Hematopoietic multipotent progenitor cell treated with erythropoietin and hydrocortisone succinate and interleukin-3 and kit ligand, for 4 days (in vitro differentiated cells): ENCODE data around the gene PHF12.
"Not testable (repeated sequence)": the region's sequence is repeated elsewhere in the genome, so short reads cannot be mapped to it uniquely, and the experiment has no call there.

Source experiments
- DNase-seq: peaks from one replicate; pipeline ENCODE4 v3.0.0-alpha.2; 2015

The PHF12 gene

DNA sequence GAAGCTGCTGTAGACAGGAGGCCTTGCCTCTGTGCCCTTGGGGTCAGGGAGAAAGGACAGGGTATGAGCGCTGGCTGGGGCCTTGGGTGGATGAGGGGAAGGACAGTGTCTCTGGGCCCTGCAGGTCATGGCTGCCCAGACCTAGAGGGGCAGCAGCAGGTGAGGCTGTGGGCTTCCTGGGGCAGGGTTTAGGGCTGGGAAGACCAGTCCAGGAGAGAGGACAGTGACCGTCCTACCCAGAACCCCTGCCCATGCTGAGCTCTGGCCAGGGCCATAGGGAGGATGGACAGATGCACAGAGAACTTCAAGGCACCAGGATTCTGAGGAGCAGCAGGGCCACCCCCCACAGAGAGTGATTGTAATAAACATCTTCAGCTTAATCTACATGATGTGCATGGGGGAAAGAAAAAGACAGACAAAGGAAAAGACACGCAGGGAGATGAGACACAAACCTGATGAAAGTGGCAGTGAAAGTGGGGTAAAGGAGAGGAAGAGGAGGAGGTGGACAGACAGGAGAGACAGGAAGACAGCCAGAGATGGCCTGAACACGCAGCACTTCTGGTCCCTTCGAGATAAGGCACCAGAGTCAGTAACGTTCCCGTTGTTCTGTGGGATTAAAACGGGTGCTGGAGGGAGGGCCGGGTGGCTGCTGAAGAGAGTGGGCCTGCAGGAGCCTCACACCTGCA lies 71.3 kb downstream of the PHF12 start:
- DNase-seq, result peak; percentile 31

DNA sequence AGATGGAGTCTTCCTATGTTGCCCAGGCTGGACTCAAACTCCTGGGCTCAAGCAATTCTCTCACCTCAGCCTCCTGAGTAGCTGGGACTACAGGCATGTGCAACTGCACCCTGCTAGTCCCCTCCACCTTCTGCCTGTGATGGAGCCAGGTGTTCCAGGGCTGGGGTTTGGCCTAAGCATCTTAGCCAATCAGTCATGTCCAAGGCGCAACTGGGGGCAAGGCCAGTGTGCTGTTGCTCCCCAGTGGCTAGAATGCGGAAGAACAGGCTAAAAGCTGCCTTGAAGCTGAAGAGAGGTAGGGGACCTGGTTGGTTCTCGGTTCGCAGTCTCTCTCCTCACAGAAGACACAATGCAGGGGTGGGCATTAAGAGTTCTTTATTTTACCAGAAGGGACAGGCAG lies 72.3 kb downstream of the PHF12 start:
- DNase-seq, result peak; percentile 73

DNA sequence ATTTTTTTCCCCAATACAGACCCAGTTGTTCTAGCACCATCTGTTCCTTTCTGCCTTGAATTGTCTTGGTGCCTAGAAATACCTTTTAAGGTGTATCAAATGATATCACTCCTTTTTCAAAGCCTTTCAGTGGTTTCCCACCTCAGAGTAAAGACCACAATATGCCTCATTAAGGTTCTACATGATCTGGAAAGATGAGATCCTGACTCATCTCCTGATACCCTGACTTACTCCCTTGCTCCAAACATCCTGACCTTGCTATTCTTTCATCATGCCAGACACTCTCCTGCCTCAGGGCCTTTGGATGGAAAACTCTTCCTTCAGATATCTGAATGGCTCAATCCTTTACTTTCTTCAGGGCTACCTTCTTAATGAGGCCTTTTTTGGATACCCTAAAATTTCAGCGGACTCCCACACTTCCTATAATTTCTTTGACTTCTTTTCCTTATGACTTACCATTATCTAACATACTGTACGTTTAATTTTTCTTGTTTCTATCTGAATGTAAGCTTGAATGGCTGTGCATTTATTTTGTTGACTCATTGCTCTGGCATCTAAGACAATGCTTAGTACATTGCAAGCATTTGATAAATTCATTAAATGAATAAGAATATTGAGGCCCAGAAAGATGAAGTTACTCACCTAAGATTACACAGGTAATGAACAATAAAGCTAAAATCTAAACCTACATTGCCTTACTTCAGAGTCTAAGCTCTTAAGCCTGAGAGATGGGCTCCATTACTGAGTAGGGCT lies 73.0 kb downstream of the PHF12 start:
- DNase-seq, result no peak

DNA sequence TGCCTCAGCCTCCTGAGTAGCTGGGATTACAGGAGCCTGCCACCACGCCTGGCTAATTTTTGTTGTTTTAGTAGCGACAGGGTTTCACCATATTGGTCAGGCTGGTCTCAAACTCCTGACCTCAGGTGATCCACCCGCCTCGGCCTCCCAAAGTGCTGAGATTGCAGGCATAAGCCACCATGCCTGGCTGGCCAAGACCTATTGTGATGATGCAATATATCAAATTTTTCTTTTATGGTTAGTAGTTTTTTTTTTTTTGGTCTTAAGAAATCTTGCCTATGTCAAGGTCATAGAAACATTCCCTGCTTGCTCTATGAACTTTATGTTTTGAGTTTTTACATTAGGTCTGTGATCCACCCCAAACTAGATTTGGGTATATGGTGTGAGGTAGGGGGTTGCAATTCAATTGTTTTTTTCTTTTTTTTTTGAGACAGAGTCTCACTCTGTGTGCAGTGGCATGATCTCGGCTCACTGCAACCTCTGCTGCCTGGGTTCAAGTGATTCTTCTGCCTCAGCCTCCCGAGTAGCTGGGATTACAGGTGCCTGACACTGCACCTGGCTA lies 74.1 kb downstream of the PHF12 start:
- DNase-seq, result not testable (repeated sequence)

DNA sequence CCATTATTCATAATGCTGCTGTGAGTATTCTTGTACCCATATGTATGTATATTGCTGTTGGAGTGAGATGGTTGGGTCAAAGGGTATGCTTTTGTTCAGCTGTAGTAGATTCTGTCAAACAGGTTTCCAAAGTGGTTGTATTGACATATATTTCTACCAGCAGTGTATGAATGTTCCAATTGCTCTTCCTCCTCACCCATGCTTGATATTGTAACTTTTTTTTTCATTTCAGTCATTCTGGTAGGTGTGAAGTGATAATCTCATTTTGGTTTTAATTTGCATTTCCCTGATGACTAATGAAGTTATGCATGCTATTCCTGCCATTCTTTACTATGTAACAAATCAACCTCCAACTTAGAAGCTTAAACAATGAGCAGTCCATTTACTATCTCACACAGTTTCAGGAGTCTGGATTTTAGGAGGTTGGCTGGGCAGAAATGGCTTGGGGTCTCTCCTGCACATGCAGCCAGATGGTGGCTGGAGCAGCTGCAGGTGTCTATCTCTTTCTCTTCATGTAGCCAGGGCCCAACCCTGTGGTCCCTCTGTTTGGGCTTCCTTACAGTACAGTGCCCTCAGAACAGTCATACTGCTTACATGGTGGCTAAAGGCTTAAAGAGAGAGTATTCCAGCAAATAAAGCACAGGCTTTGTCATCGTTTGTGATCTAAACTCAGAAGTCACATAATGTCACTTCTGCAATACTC lies 75.3 kb downstream of the PHF12 start:
- DNase-seq, result peak; percentile 53

DNA sequence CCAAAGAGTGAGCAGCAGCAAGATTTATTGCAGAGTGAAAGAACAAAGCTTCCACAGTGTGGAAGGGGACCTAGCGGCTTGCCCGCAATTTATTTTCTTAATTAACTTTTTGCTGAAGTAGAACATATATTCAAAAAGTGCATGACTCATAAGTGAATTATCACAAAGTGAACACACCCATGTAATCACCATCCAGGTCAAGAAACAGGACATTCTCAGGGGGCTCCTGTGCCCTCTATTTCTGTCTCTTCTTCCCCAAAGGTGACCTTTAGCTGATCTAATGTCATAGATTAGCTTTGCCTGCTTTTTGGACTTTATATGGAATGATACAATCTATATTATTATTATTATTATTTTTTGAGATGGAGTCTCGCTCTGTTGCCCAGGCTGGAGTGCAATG lies 76.6 kb downstream of the PHF12 start:
- DNase-seq, result peak; percentile 34

DNA sequence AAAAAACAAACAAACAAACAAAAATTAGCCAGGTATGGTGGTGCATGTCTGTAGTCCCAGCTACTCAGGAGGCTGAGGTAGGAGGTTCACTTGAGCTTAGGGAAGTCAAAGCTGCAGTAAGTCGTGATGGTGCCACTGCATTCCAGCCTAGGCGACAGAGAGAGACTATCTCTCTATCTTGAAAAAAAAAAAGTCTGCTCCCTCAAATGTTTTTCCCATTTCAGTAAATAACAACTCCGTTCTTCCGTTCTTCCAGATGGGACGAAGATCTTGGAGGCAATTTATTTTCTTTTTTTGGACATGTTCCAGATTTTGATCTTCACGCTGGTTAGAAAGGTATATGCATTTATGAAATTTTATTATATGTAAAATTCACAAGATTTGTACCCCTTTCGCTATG lies 77.5 kb downstream of the PHF12 start:
- no peak for DNase-seq

DNA sequence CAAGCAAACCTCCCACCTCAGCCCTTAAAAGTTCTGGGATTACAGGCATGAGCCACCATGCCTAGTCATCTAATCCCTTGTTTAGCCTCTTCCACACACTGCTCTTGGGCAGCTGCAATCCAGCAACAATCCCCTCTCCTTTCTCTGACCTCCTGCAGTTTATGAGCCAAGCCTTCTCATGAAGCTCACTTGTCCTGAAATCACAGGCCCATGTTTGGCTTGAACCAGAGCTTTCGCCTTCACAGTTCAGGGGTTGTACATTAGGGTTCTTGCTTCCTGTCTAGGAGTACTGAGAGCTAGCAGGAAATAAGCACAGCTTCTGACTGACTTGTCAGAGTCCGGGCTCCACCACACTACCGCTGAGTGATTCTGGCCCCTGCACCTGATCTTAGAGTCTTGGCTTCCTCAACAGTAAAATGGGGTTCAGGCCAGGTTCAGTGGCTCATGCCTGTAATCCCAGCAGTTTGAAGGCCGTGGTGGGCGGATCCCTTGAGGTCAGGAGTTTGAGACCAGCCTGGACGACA lies 80.2 kb downstream of the PHF12 start:
- DNase-seq, result peak; percentile 52

DNA sequence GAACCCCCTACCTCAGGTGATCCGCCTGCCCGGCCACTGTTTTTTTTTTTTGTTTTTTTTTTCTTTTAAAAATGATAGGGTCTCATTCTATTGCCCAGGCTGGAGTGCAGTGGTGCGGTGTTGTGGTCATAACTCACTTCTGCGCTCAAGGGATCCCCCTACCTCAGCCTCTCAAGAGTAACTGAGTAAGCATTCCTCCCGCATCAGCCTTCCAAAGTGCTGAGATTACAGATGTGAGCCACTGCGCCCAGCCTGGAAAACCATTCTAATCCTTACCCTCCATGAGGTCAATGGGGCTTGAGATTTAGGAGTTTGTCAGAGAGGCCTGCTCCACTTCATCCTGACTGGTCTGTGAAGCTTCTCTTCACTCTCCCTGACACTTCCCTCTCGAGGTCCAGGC lies 84.0 kb downstream of the PHF12 start:
- no peak for DNase-seq

DNA sequence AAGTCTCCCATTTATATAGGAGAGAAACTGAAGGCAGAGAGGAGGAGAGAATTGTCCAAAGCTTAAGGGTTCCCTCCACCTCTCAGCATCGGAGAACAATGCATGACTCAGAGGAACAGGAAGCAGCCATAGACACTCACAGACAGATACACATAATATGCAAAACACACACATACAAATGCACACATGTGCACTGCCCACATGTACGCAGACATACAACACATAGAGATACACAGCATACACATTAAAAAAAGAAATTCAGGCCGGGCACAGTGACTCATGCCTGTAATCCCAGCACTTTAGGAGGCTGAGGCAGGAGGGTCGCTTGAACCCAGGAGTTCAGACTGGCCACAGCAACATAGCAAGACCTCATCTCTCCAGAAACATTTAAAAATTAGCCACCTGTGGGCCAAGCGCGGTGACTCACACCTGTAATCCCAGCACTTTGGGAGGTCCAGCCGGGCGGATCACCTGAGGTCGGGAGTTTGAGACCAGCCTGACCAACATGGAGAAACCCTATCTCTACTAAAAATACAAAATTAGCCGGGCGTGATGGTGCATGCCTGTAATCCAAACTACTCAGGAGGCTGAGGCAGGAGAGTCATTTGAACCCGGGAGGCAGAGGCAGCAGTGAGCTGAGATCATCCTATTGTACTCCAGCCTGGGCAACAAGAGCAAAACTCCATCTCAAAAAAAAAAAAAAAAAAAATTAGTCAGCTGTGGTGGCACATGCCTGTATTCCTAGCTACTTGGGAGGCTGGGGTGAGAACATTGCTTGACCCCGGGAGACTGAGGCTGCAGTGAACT lies 85.2 kb downstream of the PHF12 start:
- peak; percentile 81 for DNase-seq

DNA sequence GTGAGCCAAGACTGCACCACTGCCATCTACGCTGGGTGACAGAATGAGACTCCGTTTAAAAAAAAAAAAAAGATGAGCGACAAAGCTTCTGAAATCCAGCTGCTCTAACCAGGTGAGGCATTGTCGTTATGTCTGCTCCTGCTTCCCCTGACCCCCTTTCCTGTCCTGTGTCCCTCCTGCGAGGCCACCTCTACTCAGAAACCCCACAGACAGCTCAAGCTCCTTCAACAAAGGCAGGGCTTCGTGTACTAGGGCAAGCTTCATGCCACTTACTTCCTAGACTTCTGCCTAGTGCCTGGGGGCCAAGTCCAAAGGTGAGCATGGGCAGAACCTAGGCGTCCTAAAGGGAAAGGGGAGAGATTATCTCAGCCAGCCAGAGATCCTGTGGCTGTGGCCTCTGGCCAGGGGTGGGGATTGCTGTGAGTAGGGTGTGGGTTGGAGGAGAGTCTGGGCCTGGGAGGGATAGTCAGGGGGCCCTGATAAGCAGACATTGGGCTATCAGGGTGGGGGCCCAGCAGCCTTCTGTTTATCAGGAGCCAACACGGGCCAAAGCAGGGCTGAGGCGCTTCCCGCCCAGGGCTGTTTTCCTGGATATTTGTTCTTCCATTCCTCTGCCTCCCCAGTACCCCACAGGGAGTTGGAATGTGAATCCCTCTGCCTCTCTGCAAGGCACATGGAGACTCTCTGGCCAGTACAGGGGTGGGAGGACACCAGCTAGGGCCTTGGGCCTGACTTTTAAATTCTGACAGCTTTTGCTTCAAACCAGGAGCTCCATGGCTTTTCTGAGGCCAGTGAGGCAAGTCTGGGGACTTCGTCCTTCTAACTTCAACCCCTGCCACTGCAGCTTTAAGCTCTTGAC lies 86.1 kb downstream of the PHF12 start:
- peak; percentile 98 for DNase-seq

DNA sequence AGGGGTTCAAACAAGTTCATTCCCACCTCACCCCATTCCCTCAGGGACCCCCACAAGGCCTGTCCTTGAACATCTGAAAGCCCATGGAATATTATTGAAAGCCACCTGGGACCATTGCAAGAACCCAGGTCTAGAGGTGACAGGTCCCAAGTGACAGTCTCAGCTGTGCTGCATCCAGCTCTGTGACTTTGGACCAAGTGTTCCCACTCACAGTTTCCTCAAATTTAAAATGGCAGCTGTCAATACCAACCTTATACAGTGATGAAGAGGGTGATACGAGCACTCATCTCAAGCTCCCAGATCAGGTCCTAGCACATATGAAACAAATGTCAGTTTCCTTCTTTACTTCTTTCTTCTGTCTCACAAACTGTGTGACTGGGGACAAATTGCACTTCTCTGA lies 87.4 kb downstream of the PHF12 start:
- no peak for DNase-seq

DNA sequence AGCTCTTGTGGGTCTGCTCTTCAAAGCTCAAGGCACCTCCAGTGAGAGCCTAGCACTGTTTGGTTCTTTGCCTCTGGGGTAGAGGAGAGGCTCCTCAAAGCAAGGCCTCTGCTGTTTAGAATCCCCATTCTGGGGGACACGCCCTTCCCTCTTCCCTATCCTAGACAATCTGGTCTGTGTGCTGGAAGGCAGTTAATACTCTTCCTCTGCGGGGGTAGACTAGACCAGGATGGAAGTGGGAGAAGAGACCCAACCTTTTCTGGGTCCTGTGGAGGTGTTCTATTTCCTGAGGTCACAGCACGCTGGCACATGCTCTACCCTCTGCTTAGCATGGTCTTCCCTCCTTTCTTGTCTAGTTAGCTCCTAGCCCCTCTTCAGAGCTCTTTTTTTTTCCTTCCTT lies 88.8 kb downstream of the PHF12 start:
- DNase-seq, result no peak

DNA sequence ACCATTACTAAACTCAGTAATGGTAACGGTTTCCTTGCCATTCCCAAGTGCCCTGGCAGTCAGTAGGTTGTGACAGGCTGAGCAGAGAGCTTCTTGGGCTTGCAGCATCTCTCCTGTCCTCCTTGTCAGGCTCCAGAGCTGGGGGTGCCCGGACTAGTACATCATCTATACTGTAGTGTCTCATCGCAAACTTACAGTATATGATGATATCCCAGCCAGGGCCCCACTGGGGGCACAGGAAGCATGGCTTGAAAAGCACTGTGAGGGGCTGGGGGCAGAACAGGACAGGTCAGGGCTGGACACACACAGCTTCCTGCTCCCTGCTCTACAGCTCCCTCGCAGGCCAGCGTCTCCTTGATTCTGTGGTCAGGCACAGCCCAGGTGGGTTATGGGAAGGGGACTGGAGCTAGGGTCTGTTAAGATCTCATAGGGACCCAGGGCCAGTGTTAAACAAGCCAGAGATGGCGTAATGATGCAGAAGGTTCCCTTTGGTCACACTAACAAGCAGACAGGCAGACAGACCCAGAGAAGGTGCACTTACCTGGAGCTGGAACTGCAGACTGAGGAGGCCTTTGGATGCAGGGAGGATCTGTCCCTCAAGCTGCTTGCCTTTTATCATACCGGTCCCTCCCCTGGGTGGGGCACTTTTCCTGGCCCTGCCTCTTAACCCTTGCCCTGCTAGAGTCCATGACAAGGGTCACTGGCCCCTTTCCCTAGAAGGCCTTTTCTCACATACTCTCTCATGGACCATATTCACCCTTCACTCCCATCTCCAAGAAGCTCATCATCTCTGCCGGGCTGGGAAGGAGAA lies 89.7 kb downstream of the PHF12 start:
- peak; percentile 84 for DNase-seq

DNA sequence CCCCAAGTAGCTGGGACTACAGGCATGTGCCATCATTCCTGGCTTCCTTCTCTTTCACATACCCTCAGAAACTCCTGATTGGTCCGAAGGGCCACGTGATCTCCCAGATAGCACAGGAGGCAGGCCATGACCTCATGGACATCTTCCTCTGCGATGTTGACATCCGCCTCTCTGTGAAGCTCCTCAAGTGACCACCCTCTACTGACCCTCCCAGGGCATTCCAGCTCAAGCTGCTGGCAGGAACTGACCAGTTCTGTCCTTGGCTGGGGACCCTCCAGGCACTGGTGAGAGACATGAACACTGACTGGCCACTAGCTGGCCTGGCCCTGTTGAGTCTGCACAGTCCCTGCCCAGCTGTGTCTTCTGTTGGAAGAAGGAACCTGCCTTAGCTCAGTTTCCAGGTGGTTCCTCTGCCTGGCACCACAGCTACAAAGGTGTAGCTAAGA lies 90.9 kb downstream of the PHF12 start:
- DNase-seq, result no peak

DNA sequence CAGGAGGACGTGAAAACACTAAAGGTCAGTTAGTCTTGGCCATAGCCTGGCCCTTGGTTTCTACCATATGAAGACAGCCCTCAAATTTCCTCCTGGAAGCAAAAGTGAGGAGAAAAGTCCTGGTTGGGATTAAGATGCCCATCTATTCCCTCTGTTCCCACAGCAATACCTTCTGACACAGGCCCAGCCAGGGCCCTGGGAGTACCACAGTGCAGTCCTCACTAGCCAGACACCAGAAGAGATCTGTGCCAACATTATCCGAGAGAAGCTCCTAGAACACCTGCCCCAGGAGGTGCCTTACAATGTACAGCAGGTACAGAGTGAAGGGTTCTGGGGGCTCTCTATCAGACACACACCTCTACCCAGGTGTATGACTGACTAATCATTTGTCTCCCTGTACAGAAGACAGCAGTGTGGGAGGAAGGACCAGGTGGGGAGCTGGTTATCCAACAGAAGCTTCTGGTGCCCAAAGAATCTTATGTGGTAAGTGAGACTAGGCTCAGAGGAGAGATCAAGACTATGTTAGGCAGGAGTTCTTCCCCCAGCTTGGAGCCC lies 92.4 kb downstream of the PHF12 start:
- DNase-seq, result no peak

DNA sequence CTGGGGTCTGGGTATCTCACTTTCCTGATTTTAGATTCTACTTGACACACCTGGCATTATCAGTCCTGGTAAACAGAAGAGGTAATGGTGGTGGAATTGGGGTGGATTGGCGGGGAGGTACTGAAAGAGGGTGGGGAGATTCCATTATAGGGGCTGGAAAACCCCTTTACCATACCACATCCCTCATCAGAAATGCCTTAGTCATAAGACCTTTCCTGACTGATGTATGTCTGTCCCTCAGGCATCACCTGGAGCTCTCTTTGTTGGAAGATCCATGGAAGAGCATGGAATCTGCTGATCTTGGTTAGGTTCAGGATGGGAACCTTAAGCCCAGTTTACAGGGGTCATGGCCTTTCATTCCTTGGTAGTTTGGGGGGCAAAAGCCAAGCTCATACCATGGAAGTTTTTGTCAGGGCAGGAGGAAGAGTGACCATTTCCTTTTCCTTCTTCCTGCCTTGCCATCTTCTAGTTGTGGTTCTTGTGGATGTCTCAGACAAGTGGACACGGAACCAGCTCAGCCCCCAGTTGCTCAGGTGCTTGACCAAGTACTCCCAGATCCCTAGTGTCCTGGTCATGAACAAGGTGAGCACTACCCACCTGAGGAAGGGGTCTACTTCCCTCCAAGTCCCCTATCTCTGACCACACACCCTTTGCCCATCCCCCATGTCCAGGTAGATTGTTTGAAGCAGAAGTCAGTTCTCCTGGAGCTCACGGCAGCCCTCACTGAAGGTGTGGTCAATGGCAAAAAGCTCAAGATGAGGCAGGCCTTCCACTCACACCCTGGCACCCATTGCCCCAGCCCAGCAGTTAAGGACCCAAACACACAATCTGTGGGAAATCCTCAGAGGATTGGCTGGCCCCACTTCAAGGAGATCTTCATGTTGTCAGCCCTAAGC lies 93.2 kb downstream of the PHF12 start:
- DNase-seq, result no peak

DNA sequence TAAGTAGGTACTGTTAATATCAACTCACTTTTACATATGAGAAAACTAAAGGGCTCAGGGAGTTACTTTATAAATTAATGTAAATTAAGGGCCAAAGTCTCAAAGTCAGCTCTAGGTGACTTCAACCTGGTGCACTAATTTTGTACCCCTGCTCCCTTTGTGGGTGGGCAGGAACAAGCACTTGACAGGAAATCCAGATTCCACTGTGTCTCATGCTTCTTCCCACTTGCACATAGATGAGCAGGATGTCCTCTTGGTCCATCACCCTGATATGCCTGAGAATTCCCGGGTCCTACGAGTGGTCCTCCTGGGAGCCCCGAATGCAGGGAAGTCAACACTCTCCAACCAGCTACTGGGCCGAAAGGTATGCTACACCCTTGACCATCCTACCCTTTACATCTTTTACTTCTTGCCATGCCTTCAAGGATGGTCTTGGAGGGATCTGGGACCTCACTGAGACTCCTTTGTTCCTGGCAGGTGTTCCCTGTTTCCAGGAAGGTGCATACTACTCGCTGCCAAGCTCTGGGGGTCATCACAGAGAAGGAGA lies 95.2 kb downstream of the PHF12 start:
- no peak for DNase-seq

DNA sequence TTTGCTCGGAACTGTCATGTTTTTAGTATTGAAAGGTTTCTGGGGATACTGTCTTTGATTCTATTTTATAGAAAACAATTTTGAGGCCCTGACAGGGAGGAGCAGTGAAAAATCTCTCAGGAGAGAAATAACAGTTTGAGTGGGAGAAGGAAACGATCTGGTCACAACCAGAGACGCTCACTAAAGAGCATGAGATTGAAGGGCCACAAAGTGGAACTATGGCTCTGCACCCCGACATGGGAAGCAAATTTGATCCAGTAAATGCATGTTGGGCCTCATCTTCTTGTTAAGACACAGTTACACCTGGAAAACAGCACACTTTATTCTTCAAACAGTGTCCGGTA lies 96.0 kb downstream of the PHF12 start:
- DNase-seq, result no peak
